Panc1 (cell line): ENCODE data around the gene CCNK. TPM values are rescaled to one million over a fixed set of nuclear protein-coding genes. Genes with fewer than 3 reads are reported as not detected.

Experiments used
- ATAC-seq: fragments of 200-7000 bp; cut with Tn5 transposase; 2 replicates; pipeline ENCODE4 v1.9.1; 2020; ENCODE audit warnings: mild to moderate bottlenecking, moderate library complexity
- BruUV-seq: library from RNA; stranded (reverse); fragments of 400-500 nt; replicated peaks from 2 replicates; lab custom pipeline; 2021; lab: Mats Ljungman, UMichigan
- CTCF ChIA-PET: fragments of 300-600 bp; sonication (Branson Sonifier 250); formaldehyde crosslinking; loops from one replicate; lab custom pipeline; 2022; ENCODE audit warnings: antibody characterized with exemption; lab: Charles Lee
- POLR2A ChIA-PET: fragments of 300-600 bp; sonication (Branson Sonifier 250); formaldehyde crosslinking; loops from one replicate; lab custom pipeline; 2022; ENCODE audit warnings: antibody characterized with exemption; lab: Charles Lee
- DNase-seq: peaks from one replicate; pipeline ENCODE4 v3.0.0-alpha.2; 2010; ENCODE audit warnings: low read depth, low spot score
- H3K27ac ChIP-seq: 2 replicates; pipeline ENCODE4 v1.5.1; 2011; ENCODE audit warnings: mild to moderate bottlenecking, low read length, inconsistent platforms
- H3K27me3 ChIP-seq: fragments of 200-500 bp; sonication (Bioruptor generic); 2 replicates; pipeline ENCODE4 v1.6.0; 2014; ENCODE audit warnings: low read length, inconsistent platforms; ENCODE audit not compliant: control insufficient read depth, insufficient read depth
- H3K36me3 ChIP-seq: fragments of 200-500 bp; sonication (Bioruptor generic); 2 replicates; pipeline ENCODE4 v1.5.1; 2014; ENCODE audit warnings: inconsistent platforms, mild to moderate bottlenecking, low read length, moderate library complexity; ENCODE audit not compliant: control insufficient read depth, insufficient read depth
- H3K4me1 ChIP-seq: 2 replicates; pipeline ENCODE4 v1.5.1; 2011; ENCODE audit warnings: inconsistent platforms, mild to moderate bottlenecking, low read length, moderate library complexity; ENCODE audit not compliant: control insufficient read depth, insufficient read depth
- H3K4me3 ChIP-seq, 2 experiments: 2 replicates each; pipeline ENCODE4 v1.5.1; 2011 to 2012; ENCODE audit warnings: low read depth in 2 of 2, low read length in 2 of 2, mild to moderate bottlenecking in 2 of 2, inconsistent platforms in 1 of 2, moderate library complexity in 1 of 2
- H3K9me3 ChIP-seq: fragments of 200-500 bp; sonication (Bioruptor generic); 2 replicates; pipeline ENCODE4 v1.5.1; 2014; ENCODE audit warnings: low read depth, mild to moderate bottlenecking, inconsistent platforms, low read length, moderate library complexity; ENCODE audit not compliant: control insufficient read depth, insufficient read depth
- CTCF ChIP-seq: fragments of 450-650 bp; IDR thresholded peaks from 2 replicates; pipeline ENCODE4 v1.5.1; 2017; ENCODE audit warnings: mild to moderate bottlenecking
- POLR2AphosphoS5 ChIP-seq: IDR thresholded peaks from 2 replicates; pipeline ENCODE4 v1.6.1; 2012; ENCODE audit warnings: mild to moderate bottlenecking, low read depth, low read length, moderate library complexity
- REST ChIP-seq, 2 experiments: IDR thresholded peaks; 2 replicates each; pipeline ENCODE4 v1.6.1; 2011 to 2012; ENCODE audit warnings: low read depth in 2 of 2, control low read depth in 1 of 2, low read length in 1 of 2, mild to moderate bottlenecking in 1 of 2, moderate library complexity in 1 of 2; ENCODE audit not compliant: insufficient read depth in 1 of 2
- SIN3A ChIP-seq: IDR thresholded peaks from 2 replicates; pipeline ENCODE4 v1.6.1; 2012; ENCODE audit warnings: low read depth, mild to moderate bottlenecking, low read length, moderate library complexity, borderline replicate concordance; ENCODE audit not compliant: insufficient read depth
- TCF7L2 ChIP-seq: IDR thresholded peaks from 2 replicates; pipeline ENCODE4 v1.6.1; 2011; ENCODE audit warnings: mild to moderate bottlenecking, low read depth, low read length, inconsistent platforms
- in situ Hi-C: cut with HindIII; loops from 2 replicates; pipeline ENCODE4 v1.10.0; 2016; ENCODE audit warnings: low sequenced_read_pairs, low pct_unique_long_range_greater_than_20kb
- intact Hi-C: fragments of 100-400 bp; cut with micrococcal nuclease; formaldehyde crosslinking; loops from one replicate; pipeline ENCODE4 v1.10.0; 2022; ENCODE audit not compliant: unreplicated experiment
- total RNA-seq: library from RNA; stranded (reverse); gene quantifications from one replicate; pipeline ENCODE4 v1.2.1, GENCODE V29; 2021; ENCODE audit not compliant: unreplicated experiment

The CCNK gene
- total RNA-seq, 1 experiment from 2014 or later, result 47.8 TPM

- in situ Hi-C loops, result no loop called here
- Histone ChIP-seq H3K27ac (0 out of 2 replicates have a peak overlapping the region, but pooled peaks have one; percentile 29), H3K9me3 (no peaks in the 10 kb centered on the region), H3K36me3 (no peaks in the 10 kb centered on the region), H3K4me3 (no peak overlapping the region), H3K27me3 (no peaks in the 10 kb centered on the region), H3K4me1 (peaks cover 47% of the 10 kb centered on the region)
- POLR2A ChIA-PET, result no interaction called here
- intact Hi-C loops, result no loop called here
- no peak for TF ChIP-seq REST (IDR thresholded peaks at IDR 0.05; ENCODE audit: insufficient read depth in 1 of 2, low read depth in 2 of 2, low read length in 1 of 2)
- no peak for TF ChIP-seq SIN3A
- TF ChIP-seq POLR2AphosphoS5, result no peak
- TF ChIP-seq CTCF, result no peak
- TF ChIP-seq TCF7L2, result no peak
- CTCF ChIA-PET, result no interaction called here
- ATAC-seq (no peak), DNase-seq (no peak)
- no TSS peak for BruUV-seq
These were observed 75.1 kb downstream of the CCNK start for GRCh38 chr14:99556134-99556791.

- Histone ChIP-seq H3K27me3 (no peaks in the 10 kb centered on the region), H3K27ac (no peak overlapping the region), H3K4me3 (no peak overlapping the region), H3K36me3 (no peaks in the 10 kb centered on the region), H3K4me1 (peaks cover 60% of the 10 kb centered on the region), H3K9me3 (no peaks in the 10 kb centered on the region)
- no peak for ATAC-seq
- POLR2A ChIA-PET, result no interaction called here
- no peak for DNase-seq
- BruUV-seq, result no TSS peak
- CTCF ChIA-PET, result no interaction called here
- in situ Hi-C loops, result no loop called here
- intact Hi-C loops, result no loop called here
- TF ChIP-seq TCF7L2 (no peak), CTCF (no peak), SIN3A (no peak)
These were observed 78.2 kb downstream of the CCNK start for GRCh38 chr14:99559286-99559990.
